ENCODE measurements around the gene PLEKHA1.

DNA sequence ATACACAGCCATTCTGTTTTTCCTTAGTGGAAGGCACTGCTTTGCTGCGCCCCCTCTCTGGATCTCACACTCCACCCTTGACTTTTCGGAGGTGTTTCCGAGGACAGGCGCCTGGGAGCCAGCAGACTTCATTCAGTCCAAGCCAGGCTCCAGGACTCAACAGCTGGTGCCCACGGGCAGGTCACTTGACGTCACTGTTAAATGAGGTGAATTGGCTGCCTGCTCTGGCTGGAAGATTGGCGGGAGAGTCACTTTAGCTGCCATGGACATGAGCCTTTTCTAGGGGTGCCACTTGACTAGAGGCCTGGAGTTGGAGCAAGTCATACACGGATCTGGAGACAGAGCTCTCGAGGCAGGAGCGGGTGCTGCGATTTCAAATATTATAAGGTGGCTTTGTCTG, 90.1 kb downstream of the PLEKHA1 start:
- TF ChIP-seq, protein P1, sequence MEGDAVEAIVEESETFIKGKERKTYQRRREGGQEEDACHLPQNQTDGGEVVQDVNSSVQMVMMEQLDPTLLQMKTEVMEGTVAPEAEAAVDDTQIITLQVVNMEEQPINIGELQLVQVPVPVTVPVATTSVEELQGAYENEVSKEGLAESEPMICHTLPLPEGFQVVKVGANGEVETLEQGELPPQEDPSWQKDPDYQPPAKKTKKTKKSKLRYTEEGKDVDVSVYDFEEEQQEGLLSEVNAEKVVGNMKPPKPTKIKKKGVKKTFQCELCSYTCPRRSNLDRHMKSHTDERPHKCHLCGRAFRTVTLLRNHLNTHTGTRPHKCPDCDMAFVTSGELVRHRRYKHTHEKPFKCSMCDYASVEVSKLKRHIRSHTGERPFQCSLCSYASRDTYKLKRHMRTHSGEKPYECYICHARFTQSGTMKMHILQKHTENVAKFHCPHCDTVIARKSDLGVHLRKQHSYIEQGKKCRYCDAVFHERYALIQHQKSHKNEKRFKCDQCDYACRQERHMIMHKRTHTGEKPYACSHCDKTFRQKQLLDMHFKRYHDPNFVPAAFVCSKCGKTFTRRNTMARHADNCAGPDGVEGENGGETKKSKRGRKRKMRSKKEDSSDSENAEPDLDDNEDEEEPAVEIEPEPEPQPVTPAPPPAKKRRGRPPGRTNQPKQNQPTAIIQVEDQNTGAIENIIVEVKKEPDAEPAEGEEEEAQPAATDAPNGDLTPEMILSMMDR (IDR thresholded peaks at IDR 0.05), result no peak
- no peak for TF ChIP-seq POLR2A (IDR thresholded peaks at IDR 0.05)
